Measurements from ENCODE around the gene TTLL9. TPM values are rescaled to one million over a fixed set of nuclear protein-coding genes. Genes with fewer than 3 reads are reported as not detected.

TTLL9 gene
- total and polyA plus RNA-seq, 2 of the 13 experiments (the other 11 are each of a cell fraction or from before 2014, with no cell fraction given), result not detected

- TF ChIP-seq REST (IDR thresholded peaks at IDR 0.05; ENCODE audit: borderline replicate concordance in 1 of 2, low read depth in 1 of 2, low read length in 2 of 2) (no peak), ZKSCAN5 (CRISPR knock-in tag; IDR thresholded peaks at IDR 0.05) (no peak), ZBTB2 (CRISPR knock-in tag; IDR thresholded peaks at IDR 0.05; ENCODE audit: low read depth) (no peak), DR1 (CRISPR knock-in tag; IDR thresholded peaks at IDR 0.05) (no peak), KDM2A (CRISPR knock-in tag; IDR thresholded peaks at IDR 0.05; ENCODE audit: borderline replicate concordance, low read depth) (no peak), PHF8 (CRISPR knock-in tag; IDR thresholded peaks at IDR 0.05) (no peak), CBFB (CRISPR knock-in tag; IDR thresholded peaks at IDR 0.05) (no peak), ZNF672 (CRISPR knock-in tag; IDR thresholded peaks at IDR 0.05) (no peak), GTF3A (CRISPR knock-in tag; conservative IDR thresholded peaks at IDR 0.05) (no peak), TBL1XR1 (IDR thresholded peaks at IDR 0.05; ENCODE audit: borderline replicate concordance, low read length, partially characterized antibody) (no peak), SKI (IDR thresholded peaks at IDR 0.05; ENCODE audit: partially characterized antibody) (no peak), RORA (CRISPR knock-in tag; IDR thresholded peaks at IDR 0.05) (no peak), IRX3 (CRISPR knock-in tag; IDR thresholded peaks at IDR 0.05; ENCODE audit: borderline replicate concordance, low read depth) (no peak), ZNF580 (CRISPR knock-in tag; IDR thresholded peaks at IDR 0.05; ENCODE audit: borderline replicate concordance, low read depth) (no peak), ZNF335 (CRISPR knock-in tag; IDR thresholded peaks at IDR 0.05) (no peak), NCOA2 (CRISPR knock-in tag; IDR thresholded peaks at IDR 0.05) (no peak), SIX1 (CRISPR knock-in tag; IDR thresholded peaks at IDR 0.05; ENCODE audit: borderline replicate concordance) (no peak), MEIS2 (CRISPR knock-in tag; IDR thresholded peaks at IDR 0.05) (no peak), PBX3 (CRISPR knock-in tag; IDR thresholded peaks at IDR 0.05; ENCODE audit: borderline replicate concordance) (no peak), ZNF850 (CRISPR knock-in tag; conservative IDR thresholded peaks at IDR 0.05) (no peak), GFI1 (CRISPR knock-in tag; IDR thresholded peaks at IDR 0.05; ENCODE audit: borderline replicate concordance) (no peak), ZNF772 (CRISPR knock-in tag; IDR thresholded peaks at IDR 0.05) (no peak), NR3C1 (CRISPR knock-in tag; IDR thresholded peaks at IDR 0.05) (no peak), KAT7 (CRISPR knock-in tag; IDR thresholded peaks at IDR 0.05; ENCODE audit: borderline replicate concordance) (no peak)
Observed at GRCh38 chr20:31870726-31871617, 538 bp downstream of the TTLL9 start (continued).

Data from HepG2 (cell line).